Measurements from ENCODE around the gene PRKAB1. TPM values are rescaled to one million over a fixed set of nuclear protein-coding genes. Genes with fewer than 3 reads are reported as not detected.

The PRKAB1 gene
- total RNA-seq, 1 experiment from 2014 or later, result 25.0 TPM

DNA sequence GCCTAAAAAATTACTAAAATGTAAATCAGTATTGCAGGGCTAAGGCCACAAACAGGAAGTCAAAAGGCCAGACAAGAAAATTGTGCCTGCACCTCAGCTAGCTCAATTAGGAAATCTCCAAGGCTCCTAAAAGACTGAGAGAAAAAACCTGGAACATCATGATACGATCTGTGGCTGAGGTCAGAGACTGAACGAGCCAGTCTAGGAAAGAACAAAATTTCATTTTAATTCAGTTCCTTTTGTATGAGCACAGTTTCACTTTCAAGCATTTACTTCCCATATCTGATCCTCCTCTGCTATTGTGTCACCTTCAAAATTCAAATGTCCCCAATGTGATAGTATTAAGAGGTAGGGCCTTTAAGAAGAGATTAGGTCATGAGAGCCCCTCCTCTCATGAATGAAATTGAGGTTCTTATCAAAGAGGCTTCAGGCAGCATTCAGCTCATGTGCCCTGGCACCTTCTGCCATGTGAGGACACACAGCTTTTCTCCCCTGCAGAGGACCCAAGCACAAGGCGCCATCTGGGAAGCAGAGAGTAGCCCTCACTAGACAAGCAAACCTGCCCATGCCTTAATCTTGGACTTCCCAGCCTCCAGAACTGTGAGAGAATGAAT, 14.8 kb downstream of the PRKAB1 start:
- CTCF ChIA-PET, result interaction anchor here (1.7 kb wide), 1 partner anchor 13 kb away, joined by 6 read pairs; no protein-coding TSS in a partner anchor

More for the DNA sequence above, 14.8 kb downstream of the PRKAB1 start:
- Histone ChIP-seq H2AFZ (ENCODE audit: low read depth, low read length, poor library complexity, severe bottlenecking) (no peak overlapping the region), H4K20me1 (ENCODE audit: insufficient read depth) (no peaks in the 10 kb centered on the region), H3K4me3 (replicated peaks in 1 of 2; ENCODE audit: low read depth in 1 of 2, low read length in 2 of 2) (no peak overlapping the region), H3K79me2 (ENCODE audit: insufficient read depth, low read length) (no peaks in the 10 kb centered on the region), H3K4me2 (ENCODE audit: low read length) (no peak overlapping the region), H3K36me3 (ENCODE audit: control insufficient read depth in 1 of 2, insufficient read depth in 2 of 2, low read length in 2 of 2) (peaks cover 26 to 35% of the 10 kb centered on the region in 2 experiments), H3K27me3 (ENCODE audit: insufficient read depth, low read length) (no peaks in the 10 kb centered on the region), H3K4me1 (ENCODE audit: control insufficient read depth in 1 of 2, insufficient read depth in 2 of 2, low read length in 2 of 2) (no peaks in the 10 kb centered on the region), H3K9ac (ENCODE audit: low read length) (no peak overlapping the region), H3K9me2 (ENCODE audit: insufficient read depth) (no peaks in the 10 kb centered on the region), H3K9me3 (ENCODE audit: control insufficient read depth in 1 of 2, insufficient read depth in 1 of 2, low read depth in 1 of 2, low read length in 2 of 2) (no peaks in the 10 kb centered on the region), H3K27ac (ENCODE audit: low read depth, low read length) (no peak overlapping the region)
- ATAC-seq (no peak), DNase-seq (ENCODE audit: low read depth, low spot score) (no peak)
- POLR2A ChIA-PET, result no interaction called here
- RAD21 ChIA-PET (ENCODE audit: low non-redundant PET in 1 of 2, low total read pairs in 2 of 2, uncharacterized antibody in 2 of 2, unreplicated experiment in 2 of 2), result no interaction called here
- BruUV-seq (replicated peaks), result no TSS peak
- intact Hi-C loops (cut with micrococcal nuclease), result no loop called here
- TF ChIP-seq ELF1 (IDR thresholded peaks at IDR 0.05; ENCODE audit: borderline replicate concordance, low read depth) (no peak), SIN3A (IDR thresholded peaks at IDR 0.05; ENCODE audit: low read depth) (no peak), CEBPB (IDR thresholded peaks at IDR 0.05; ENCODE audit: low read depth) (no peak), JUND (IDR thresholded peaks at IDR 0.05) (no peak), POLR2AphosphoS5 (IDR thresholded peaks at IDR 0.05; ENCODE audit: low read depth, low read length) (no peak), ZFX (IDR thresholded peaks at IDR 0.05) (no peak), POLR2A (IDR thresholded peaks at IDR 0.05; ENCODE audit: borderline replicate concordance, extremely low read depth, insufficient read depth, insufficient read length) (no peak), YY1 (IDR thresholded peaks at IDR 0.05; ENCODE audit: extremely low read depth, insufficient replicate concordance, low read depth, low read length) (no peak), ZNF274 (IDR thresholded peaks at IDR 0.05; ENCODE audit: low read depth, low read length) (no peak), FOSL1 (IDR thresholded peaks at IDR 0.05; ENCODE audit: low read depth) (no peak), EGR1 (IDR thresholded peaks at IDR 0.05; ENCODE audit: low read depth) (no peak), EZH2 (IDR thresholded peaks at IDR 0.05) (no peak)
- TF ChIP-seq, protein P1, sequence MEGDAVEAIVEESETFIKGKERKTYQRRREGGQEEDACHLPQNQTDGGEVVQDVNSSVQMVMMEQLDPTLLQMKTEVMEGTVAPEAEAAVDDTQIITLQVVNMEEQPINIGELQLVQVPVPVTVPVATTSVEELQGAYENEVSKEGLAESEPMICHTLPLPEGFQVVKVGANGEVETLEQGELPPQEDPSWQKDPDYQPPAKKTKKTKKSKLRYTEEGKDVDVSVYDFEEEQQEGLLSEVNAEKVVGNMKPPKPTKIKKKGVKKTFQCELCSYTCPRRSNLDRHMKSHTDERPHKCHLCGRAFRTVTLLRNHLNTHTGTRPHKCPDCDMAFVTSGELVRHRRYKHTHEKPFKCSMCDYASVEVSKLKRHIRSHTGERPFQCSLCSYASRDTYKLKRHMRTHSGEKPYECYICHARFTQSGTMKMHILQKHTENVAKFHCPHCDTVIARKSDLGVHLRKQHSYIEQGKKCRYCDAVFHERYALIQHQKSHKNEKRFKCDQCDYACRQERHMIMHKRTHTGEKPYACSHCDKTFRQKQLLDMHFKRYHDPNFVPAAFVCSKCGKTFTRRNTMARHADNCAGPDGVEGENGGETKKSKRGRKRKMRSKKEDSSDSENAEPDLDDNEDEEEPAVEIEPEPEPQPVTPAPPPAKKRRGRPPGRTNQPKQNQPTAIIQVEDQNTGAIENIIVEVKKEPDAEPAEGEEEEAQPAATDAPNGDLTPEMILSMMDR (IDR thresholded peaks at IDR 0.05 in 2 of 3, conservative IDR thresholded peaks at IDR 0.05 in 1 of 3; ENCODE audit: borderline replicate concordance in 1 of 3, insufficient read depth in 1 of 3, low read depth in 2 of 3, low read length in 2 of 3), result no peak
- TF ChIP-seq, protein P2, sequence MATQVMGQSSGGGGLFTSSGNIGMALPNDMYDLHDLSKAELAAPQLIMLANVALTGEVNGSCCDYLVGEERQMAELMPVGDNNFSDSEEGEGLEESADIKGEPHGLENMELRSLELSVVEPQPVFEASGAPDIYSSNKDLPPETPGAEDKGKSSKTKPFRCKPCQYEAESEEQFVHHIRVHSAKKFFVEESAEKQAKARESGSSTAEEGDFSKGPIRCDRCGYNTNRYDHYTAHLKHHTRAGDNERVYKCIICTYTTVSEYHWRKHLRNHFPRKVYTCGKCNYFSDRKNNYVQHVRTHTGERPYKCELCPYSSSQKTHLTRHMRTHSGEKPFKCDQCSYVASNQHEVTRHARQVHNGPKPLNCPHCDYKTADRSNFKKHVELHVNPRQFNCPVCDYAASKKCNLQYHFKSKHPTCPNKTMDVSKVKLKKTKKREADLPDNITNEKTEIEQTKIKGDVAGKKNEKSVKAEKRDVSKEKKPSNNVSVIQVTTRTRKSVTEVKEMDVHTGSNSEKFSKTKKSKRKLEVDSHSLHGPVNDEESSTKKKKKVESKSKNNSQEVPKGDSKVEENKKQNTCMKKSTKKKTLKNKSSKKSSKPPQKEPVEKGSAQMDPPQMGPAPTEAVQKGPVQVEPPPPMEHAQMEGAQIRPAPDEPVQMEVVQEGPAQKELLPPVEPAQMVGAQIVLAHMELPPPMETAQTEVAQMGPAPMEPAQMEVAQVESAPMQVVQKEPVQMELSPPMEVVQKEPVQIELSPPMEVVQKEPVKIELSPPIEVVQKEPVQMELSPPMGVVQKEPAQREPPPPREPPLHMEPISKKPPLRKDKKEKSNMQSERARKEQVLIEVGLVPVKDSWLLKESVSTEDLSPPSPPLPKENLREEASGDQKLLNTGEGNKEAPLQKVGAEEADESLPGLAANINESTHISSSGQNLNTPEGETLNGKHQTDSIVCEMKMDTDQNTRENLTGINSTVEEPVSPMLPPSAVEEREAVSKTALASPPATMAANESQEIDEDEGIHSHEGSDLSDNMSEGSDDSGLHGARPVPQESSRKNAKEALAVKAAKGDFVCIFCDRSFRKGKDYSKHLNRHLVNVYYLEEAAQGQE (IDR thresholded peaks at IDR 0.05; ENCODE audit: low read depth), result no peak
- TF ChIP-seq, protein P3, sequence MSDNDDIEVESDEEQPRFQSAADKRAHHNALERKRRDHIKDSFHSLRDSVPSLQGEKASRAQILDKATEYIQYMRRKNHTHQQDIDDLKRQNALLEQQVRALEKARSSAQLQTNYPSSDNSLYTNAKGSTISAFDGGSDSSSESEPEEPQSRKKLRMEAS (IDR thresholded peaks at IDR 0.05), result no peak
- TF ChIP-seq, protein P4, sequence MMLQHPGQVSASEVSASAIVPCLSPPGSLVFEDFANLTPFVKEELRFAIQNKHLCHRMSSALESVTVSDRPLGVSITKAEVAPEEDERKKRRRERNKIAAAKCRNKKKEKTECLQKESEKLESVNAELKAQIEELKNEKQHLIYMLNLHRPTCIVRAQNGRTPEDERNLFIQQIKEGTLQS (IDR thresholded peaks at IDR 0.05), result no peak

Data from HCT116 (cell line).